B cell (primary cell): ENCODE measurements around the gene THSD4. TPM values are rescaled to one million over a fixed set of nuclear protein-coding genes. Genes with fewer than 3 reads are reported as not detected.

Source experiments
- ATAC-seq: fragments of 200-7000 bp; cut with Tn5 transposase; one replicate; pipeline ENCODE4 v1.10.0; 2021; ENCODE audit warnings: low read depth, mild to moderate bottlenecking, moderate number of reproducible peaks, moderate library complexity
- CTCF ChIA-PET: fragments of 350-600 bp; sonication (Branson Sonifier 250); formaldehyde crosslinking; loops from one replicate; lab custom pipeline; 2021; ENCODE audit warnings: antibody characterized with exemption, inconsistent platforms; lab: Charles Lee
- POLR2A ChIA-PET: fragments of 350-600 bp; sonication (Branson Sonifier 250); formaldehyde crosslinking; loops from one replicate; lab custom pipeline; 2021; ENCODE audit warnings: antibody characterized with exemption; lab: Charles Lee
- DNase-seq: peaks from one replicate; pipeline ENCODE4 v3.0.0; 2013
- H2AFZ ChIP-seq: 2 replicates; pipeline ENCODE4 v1.6.1; 2012; ENCODE audit warnings: mild to moderate bottlenecking, low read depth, low read length; ENCODE audit not compliant: insufficient read depth, poor library complexity, severe bottlenecking
- H3K27ac ChIP-seq, 2 donors: 1 replicate in 1 of 2; 2 replicates in 1 of 2; pipeline ENCODE4 v1.5.1; 2012 to 2013; ENCODE audit warnings: low read length in 2 of 2, mild to moderate bottlenecking in 2 of 2, moderate library complexity in 1 of 2
- H3K27me3 ChIP-seq, 4 experiments: fragments of 200-600 bp in 1 of 4; sonication (generic) in 1 of 4; replicated peaks in 1 of 4; 1 replicate in 2 of 4; 2 replicates in 2 of 4; pipeline versions ENCODE4 v1.6.1 to v1.7.0; 2013 to 2016; ENCODE audit warnings: low read length in 3 of 4, mild to moderate bottlenecking in 2 of 4, mixed read lengths in 1 of 4, moderate library complexity in 1 of 4; ENCODE audit not compliant: insufficient read depth in 4 of 4, control insufficient read depth in 3 of 4; ENCODE audit errors: control extremely low read depth in 1 of 4
- H3K36me3 ChIP-seq, 2 experiments: replicated peaks in 1 of 2; 1 replicate in 1 of 2; 2 replicates in 1 of 2; pipeline versions ENCODE4 v1.6.1 to v1.7.1; 2013; ENCODE audit warnings: low read length in 1 of 2; ENCODE audit not compliant: insufficient read depth in 2 of 2, control insufficient read depth in 1 of 2; ENCODE audit errors: control extremely low read depth in 1 of 2, extremely low read depth in 1 of 2
- H3K4me1 ChIP-seq, 2 donors: fragments of 200-600 bp in 1 of 2; sonication (generic) in 1 of 2; 1 replicate in 1 of 2; 2 replicates in 1 of 2; pipeline versions ENCODE4 v1.5.1 to v1.6.1; 2013 to 2017; ENCODE audit warnings: low read length in 2 of 2; ENCODE audit not compliant: control insufficient read depth in 2 of 2, insufficient read depth in 2 of 2
- H3K4me2 ChIP-seq: replicated peaks from 2 replicates; pipeline ENCODE3; 2012; ENCODE audit warnings: mild to moderate bottlenecking, low read depth, low read length; ENCODE audit not compliant: poor library complexity, severe bottlenecking
- H3K4me3 ChIP-seq, 5 experiments: fragments of 200-600 bp in 1 of 5; sonication (generic) in 1 of 5; 1 replicate in 3 of 5; 2 replicates in 2 of 5; pipeline versions ENCODE4 v1.5.1 to v1.7.0; 2011 to 2016; ENCODE audit warnings: low read length in 4 of 5, mild to moderate bottlenecking in 4 of 5, low read depth in 2 of 5, control low read depth in 1 of 5, moderate library complexity in 1 of 5; ENCODE audit not compliant: insufficient read depth in 1 of 5; ENCODE audit errors: control extremely low read depth in 1 of 5, extremely low read depth in 1 of 5
- H3K79me2 ChIP-seq: fragments of 200-600 bp; sonication (generic); one replicate; pipeline ENCODE4 v1.6.0; 2016; ENCODE audit warnings: low read length; ENCODE audit not compliant: control insufficient read depth, insufficient read depth
- H3K9ac ChIP-seq: fragments of 200-600 bp; sonication (generic); 2 replicates; pipeline ENCODE4 v1.6.1; 2017; ENCODE audit warnings: mild to moderate bottlenecking, low read length, moderate library complexity
- H3K9me3 ChIP-seq, 3 donors: one replicate each; pipeline versions ENCODE4 v1.6.1 to v1.7.1; 2013; ENCODE audit warnings: low read length in 2 of 3; ENCODE audit not compliant: control insufficient read depth in 2 of 3, insufficient read depth in 1 of 3; ENCODE audit errors: control extremely low read depth in 1 of 3
- H4K20me1 ChIP-seq: 2 replicates; pipeline ENCODE4 v1.6.0; 2012; ENCODE audit warnings: mild to moderate bottlenecking, low read length; ENCODE audit not compliant: insufficient read depth, control insufficient read depth, poor library complexity, severe bottlenecking
- H3K27ac Mint-ChIP-seq: one replicate; pipeline ENCODE4 v1.8.0; 2021; ENCODE audit warnings: mixed read lengths
- H3K27me3 Mint-ChIP-seq: one replicate; pipeline ENCODE4 v1.8.0; 2021; ENCODE audit warnings: mixed read lengths
- H3K4me1 Mint-ChIP-seq: one replicate; pipeline ENCODE4 v1.8.0; 2021; ENCODE audit warnings: mixed read lengths
- H3K4me3 Mint-ChIP-seq: one replicate; pipeline ENCODE4 v1.8.0; 2021; ENCODE audit warnings: mixed read lengths
- H3K9me3 Mint-ChIP-seq: one replicate; pipeline ENCODE4 v1.8.0; 2022; ENCODE audit warnings: mixed read lengths; ENCODE audit not compliant: insufficient read depth
- EZH2 ChIP-seq: IDR thresholded peaks from 2 replicates; pipeline ENCODE4 v1.6.1; 2012; ENCODE audit warnings: borderline replicate concordance, low read depth, mild to moderate bottlenecking, moderate library complexity, low read length; ENCODE audit not compliant: insufficient read depth, poor library complexity, severe bottlenecking
- WGBS: methylation state at CpG from one replicate; pipeline ENCODE4 v1.1.5; 2013; ENCODE audit warnings: missing lambda C conversion rate; ENCODE audit not compliant: insufficient coverage; 5-methylcytosine and 5-hydroxymethylcytosine counted together
- intact Hi-C: fragments of 100-400 bp; cut with micrococcal nuclease; formaldehyde crosslinking; loops from one replicate; pipeline ENCODE4 v1.10.0; 2022
- polyA plus RNA-seq: library from polyadenylated mRNA; depleted of rRNA; stranded (reverse); fragments of >200 nt; gene quantifications from 2 replicates; pipeline ENCODE4 v1.2.3, GENCODE V29; 2012
- total RNA-seq, 2 donors: library from RNA; stranded (reverse); fragments of 120-200 nt in 1 of 2; gene quantifications; 1 replicate in 1 of 2; 2 replicates in 1 of 2; pipeline versions ENCODE4 v1.2.3 to v1.2.4, GENCODE V29; 2013 to 2022
- TF ChIP-seq, protein P1 (sequence below): fragments of 200-600 bp; IDR thresholded peaks from one replicate; pipeline ENCODE4 v1.8.0; 2022; ENCODE audit warnings: antibody characterized with exemption, mild to moderate bottlenecking

The THSD4 gene
- total and polyA plus RNA-seq, 2 donors (not counting 1 experiment from before 2014, with no cell fraction given) = not detected

- no CpG with 5 or more reads among the region's 5 CpGs for WGBS
- Histone ChIP-seq H3K9ac (no peak overlapping the region), H3K36me3 (no peaks in the 10 kb centered on the region), H2AFZ (no peak overlapping the region), H3K79me2 (no peaks in the 10 kb centered on the region), H3K4me2 (no peak overlapping the region), H3K27me3 (peaks cover 0 to 6% (median 3%) of the 10 kb centered on the region in 4 experiments), H3K9me3 (peaks cover 0 to 7% (median 0%) of the 10 kb centered on the region in 3 donors), H4K20me1 (no peaks in the 10 kb centered on the region), H3K4me3 (no peak overlapping the region), H3K27ac (no peak overlapping the region), H3K4me1 (no peaks in the 10 kb centered on the region)
- ATAC-seq (no peak), DNase-seq (no peak)
- Mint-ChIP-seq H3K9me3 (no peaks in the 10 kb centered on the region), H3K4me3 (no peak overlapping the region), H3K4me1 (peaks cover 2% of the 10 kb centered on the region), H3K27ac (no peak overlapping the region), H3K27me3 (peaks cover 19% of the 10 kb centered on the region)
- TF ChIP-seq EZH2 = no peak
- TF ChIP-seq, protein P1, sequence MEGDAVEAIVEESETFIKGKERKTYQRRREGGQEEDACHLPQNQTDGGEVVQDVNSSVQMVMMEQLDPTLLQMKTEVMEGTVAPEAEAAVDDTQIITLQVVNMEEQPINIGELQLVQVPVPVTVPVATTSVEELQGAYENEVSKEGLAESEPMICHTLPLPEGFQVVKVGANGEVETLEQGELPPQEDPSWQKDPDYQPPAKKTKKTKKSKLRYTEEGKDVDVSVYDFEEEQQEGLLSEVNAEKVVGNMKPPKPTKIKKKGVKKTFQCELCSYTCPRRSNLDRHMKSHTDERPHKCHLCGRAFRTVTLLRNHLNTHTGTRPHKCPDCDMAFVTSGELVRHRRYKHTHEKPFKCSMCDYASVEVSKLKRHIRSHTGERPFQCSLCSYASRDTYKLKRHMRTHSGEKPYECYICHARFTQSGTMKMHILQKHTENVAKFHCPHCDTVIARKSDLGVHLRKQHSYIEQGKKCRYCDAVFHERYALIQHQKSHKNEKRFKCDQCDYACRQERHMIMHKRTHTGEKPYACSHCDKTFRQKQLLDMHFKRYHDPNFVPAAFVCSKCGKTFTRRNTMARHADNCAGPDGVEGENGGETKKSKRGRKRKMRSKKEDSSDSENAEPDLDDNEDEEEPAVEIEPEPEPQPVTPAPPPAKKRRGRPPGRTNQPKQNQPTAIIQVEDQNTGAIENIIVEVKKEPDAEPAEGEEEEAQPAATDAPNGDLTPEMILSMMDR = no peak
- CTCF ChIA-PET = interaction anchor here (5.4 kb wide), 1 partner anchor 24 kb away, joined by 19 read pairs; no protein-coding TSS in a partner anchor
- intact Hi-C loops = no loop called here
- POLR2A ChIA-PET = no interaction called here
Observed at GRCh38 chr15:71804226-71804625, 689.0 kb downstream of the THSD4 start.

- Mint-ChIP-seq H3K9me3 (no peaks in the 10 kb centered on the region), H3K27me3 (peaks cover 18% of the 10 kb centered on the region), H3K27ac (no peak overlapping the region), H3K4me1 (peaks cover 2% of the 10 kb centered on the region), H3K4me3 (no peak overlapping the region)
- H3K27me3 ChIP-seq = peaks cover 0 to 6% (median 3%) of the 10 kb centered on the region in 4 experiments
- peaks cover 0 to 7% (median 0%) of the 10 kb centered on the region in 3 donors for H3K9me3 ChIP-seq
- TF ChIP-seq, protein P1 = no peak
- no peak for TF ChIP-seq EZH2
- H3K4me3 ChIP-seq = no peak overlapping the region
- H2AFZ ChIP-seq = no peak overlapping the region
- ChIA-PET POLR2A (no interaction called here), CTCF (interaction anchor here (0.6 to 5.4 kb wide), 2 partner anchors 25 to 351 kb away, joined by 3 to 19 read pairs; no protein-coding TSS in a partner anchor)
- no peak for DNase-seq
- H3K79me2 ChIP-seq = no peaks in the 10 kb centered on the region
- no peaks in the 10 kb centered on the region for H3K4me1 ChIP-seq
- 42% methylated on average over 4 of the region's 6 CpGs for WGBS
- H4K20me1 ChIP-seq = no peaks in the 10 kb centered on the region
- intact Hi-C loops = no loop called here
- H3K36me3 ChIP-seq = no peaks in the 10 kb centered on the region
- H3K9ac ChIP-seq = no peak overlapping the region
- no peak overlapping the region for H3K4me2 ChIP-seq
- ATAC-seq = no peak
- no peak overlapping the region for H3K27ac ChIP-seq
Observed at GRCh38 chr15:71804695-71805470, 689.6 kb downstream of the THSD4 start.
